Stimulated activated naive B cell treated with anti-CD40 and anti-IgM and Interleukin-4, amounts not matched to agents 10 μg/mL and 1 μg/mL and 100 μg/mL, for 72 hours (primary cell): ENCODE results near the gene ANKZF1.

Experiments used
- ATAC-seq, 2 donors: fragments of 150-1000 bp; cut with Tn5 transposase; replicated peaks; 2 replicates each; pipeline ENCODE4 v1.10.0; 2021; ENCODE audit warnings: moderate library complexity in 1 of 2
- DNase-seq: peaks from one replicate; pipeline ENCODE4 v3.0.0; 2021
- H3K27ac Mint-ChIP-seq: one replicate; pipeline ENCODE4 v1.8.0; 2022; ENCODE audit warnings: mild to moderate bottlenecking, mixed read lengths
- H3K27me3 Mint-ChIP-seq, 2 donors: one replicate each; pipeline ENCODE4 v1.8.0; 2022; ENCODE audit warnings: mixed read lengths in 2 of 2
- H3K36me3 Mint-ChIP-seq, 2 donors: one replicate each; pipeline ENCODE4 v1.8.0; 2022; ENCODE audit warnings: mixed read lengths in 2 of 2, mild to moderate bottlenecking in 1 of 2
- H3K4me1 Mint-ChIP-seq, 2 donors: one replicate each; pipeline ENCODE4 v1.8.0; 2022; ENCODE audit warnings: mixed read lengths in 2 of 2, mild to moderate bottlenecking in 1 of 2
- H3K4me3 Mint-ChIP-seq, 2 donors: one replicate each; pipeline ENCODE4 v1.8.0; 2022; ENCODE audit warnings: mild to moderate bottlenecking in 2 of 2, mixed read lengths in 2 of 2, moderate library complexity in 1 of 2
- H3K9me3 Mint-ChIP-seq, 2 donors: one replicate each; pipeline ENCODE4 v1.8.0; 2022; ENCODE audit warnings: mixed read lengths in 2 of 2, mild to moderate bottlenecking in 1 of 2

ANKZF1 gene

DNA sequence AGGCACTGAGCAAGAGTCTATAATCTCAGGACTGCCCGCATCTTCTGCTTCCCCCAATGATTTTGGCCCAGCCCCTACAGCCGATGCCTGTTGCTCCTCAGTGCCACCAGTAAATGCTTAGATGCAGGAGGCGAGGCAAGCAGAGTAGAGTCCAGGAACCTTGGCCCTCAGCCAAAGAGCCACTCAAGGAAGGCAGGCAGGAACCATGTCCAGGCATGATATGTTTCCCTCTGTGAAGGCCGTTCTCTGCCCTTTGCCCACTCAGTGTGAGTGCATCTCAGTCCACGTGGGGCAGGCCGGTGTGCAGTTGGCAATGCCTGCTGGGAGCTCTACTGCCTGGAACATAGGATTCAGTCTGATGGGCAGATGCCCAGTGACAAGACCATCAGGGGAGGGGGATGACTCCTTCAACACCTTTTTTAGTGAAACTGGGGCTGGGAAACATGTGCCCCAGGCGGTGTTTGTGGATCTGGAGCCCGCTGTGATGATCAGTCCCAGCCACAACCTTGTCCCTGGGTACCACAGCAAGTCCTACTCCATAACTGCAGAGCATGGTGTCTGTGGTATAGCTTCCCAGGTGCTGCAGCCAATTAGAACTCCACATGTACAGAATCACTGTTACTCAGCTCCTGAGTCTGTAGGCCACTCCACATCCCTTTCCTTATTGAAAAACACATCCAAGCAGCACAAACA is 39.9 kb downstream of the ANKZF1 start:
- H3K4me3 Mint-ChIP-seq: no peak overlapping the region
- H3K4me1 Mint-ChIP-seq: no peaks in the 10 kb centered on the region
- no peak overlapping the region for H3K27ac Mint-ChIP-seq
- H3K36me3 Mint-ChIP-seq: no peaks in the 10 kb centered on the region
- H3K9me3 Mint-ChIP-seq: no peaks in the 10 kb centered on the region
- ATAC-seq (no peak), DNase-seq (no peak)
- H3K27me3 Mint-ChIP-seq: no peaks in the 10 kb centered on the region

DNA sequence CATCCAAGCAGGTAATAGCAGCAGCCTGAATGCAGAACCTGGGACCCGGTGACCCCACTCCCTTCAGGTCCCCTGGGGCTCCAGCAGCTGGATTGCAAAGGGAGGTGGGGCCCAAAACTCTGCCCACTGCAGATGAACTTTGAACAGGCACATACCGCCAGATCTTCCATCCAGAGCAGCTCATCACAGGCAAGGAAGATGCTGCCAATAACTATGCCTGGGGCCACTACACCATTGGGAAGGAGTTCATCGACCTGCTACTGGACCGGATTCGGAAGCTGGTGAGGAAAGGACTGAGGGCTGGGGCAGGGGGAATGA is 40.4 kb downstream of the ANKZF1 start:
- Mint-ChIP-seq H3K27me3 (no peaks in the 10 kb centered on the region), H3K36me3 (no peaks in the 10 kb centered on the region)

DNA sequence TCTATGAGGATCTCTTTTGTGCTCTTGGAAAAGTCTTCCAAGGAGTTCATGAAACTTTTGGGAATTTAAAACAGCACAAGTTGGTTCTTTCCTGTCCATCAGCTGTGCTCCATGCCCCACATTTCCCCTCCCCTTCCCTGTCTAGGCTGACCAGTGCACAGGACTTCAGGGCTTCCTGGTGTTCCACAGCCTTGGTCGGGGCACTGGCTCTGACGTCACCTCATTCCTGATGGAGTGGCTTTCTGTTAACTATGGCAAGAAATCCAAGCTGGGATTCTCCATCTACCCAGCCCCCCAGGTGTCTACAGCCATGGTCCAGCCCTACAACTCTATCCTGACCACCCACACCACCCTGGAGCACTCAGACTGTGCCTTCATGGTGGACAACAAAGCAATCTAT is 41.4 kb downstream of the ANKZF1 start:
- Mint-ChIP-seq H3K9me3 (no peaks in the 10 kb centered on the region), H3K4me1 (no peaks in the 10 kb centered on the region), H3K36me3 (no peaks in the 10 kb centered on the region), H3K27ac (no peak overlapping the region), H3K27me3 (no peaks in the 10 kb centered on the region), H3K4me3 (no peak overlapping the region)
- ATAC-seq (no peak), DNase-seq (no peak)

More for the DNA sequence above, 40.4 kb downstream of the ANKZF1 start:
- no peak overlapping the region for H3K27ac Mint-ChIP-seq
- H3K4me1 Mint-ChIP-seq: no peaks in the 10 kb centered on the region
- no peak for ATAC-seq
- H3K9me3 Mint-ChIP-seq: no peaks in the 10 kb centered on the region
- no peak for DNase-seq
- H3K4me3 Mint-ChIP-seq: no peak overlapping the region

DNA sequence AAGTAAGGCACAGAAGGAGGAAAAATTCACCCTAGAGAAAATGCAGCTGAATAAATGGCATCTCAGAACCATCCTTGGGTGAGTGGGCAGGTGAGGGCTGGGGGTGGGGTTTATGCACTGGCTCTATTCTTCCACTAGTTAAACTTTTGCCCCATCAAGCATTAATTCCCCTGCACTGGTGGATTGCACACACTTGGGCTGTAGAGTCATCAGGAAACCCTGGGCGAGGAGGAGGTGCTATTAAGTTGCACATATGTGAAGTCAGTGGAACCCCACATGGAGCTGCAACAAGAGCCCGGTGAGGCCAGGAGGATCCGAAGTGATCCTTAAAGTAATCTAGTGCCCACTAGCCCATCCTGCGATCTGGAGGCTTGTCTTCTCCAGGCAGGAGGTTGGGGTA is 42.8 kb downstream of the ANKZF1 start:
- no peaks in the 10 kb centered on the region for H3K36me3 Mint-ChIP-seq

DNA sequence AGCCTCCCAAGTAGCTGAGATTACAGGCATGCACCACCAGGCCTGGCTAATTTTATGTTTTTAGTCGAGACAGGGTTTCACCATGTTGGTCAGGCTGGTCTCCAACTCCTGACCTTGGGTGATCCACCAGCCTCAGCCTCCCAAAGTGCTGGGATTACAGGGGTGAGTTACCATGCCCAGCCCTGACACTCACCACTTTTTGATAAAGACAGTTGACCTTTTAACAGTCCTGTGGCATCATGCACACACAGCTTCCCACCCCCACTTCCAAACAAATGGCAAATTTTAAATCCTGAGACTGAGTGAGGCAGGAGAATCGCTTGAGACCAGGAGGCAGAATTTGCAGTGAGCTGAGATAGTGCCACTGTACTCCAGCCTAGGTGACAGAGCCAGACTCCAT is 43.4 kb downstream of the ANKZF1 start:
- peaks cover 6 to 12% of the 10 kb centered on the region in 2 donors for H3K4me1 Mint-ChIP-seq
- H3K9me3 Mint-ChIP-seq: no peaks in the 10 kb centered on the region
- no peak overlapping the region for H3K27ac Mint-ChIP-seq
- H3K27me3 Mint-ChIP-seq: no peaks in the 10 kb centered on the region
- DNase-seq: no peak
- no peak overlapping the region for H3K4me3 Mint-ChIP-seq
- no peaks in the 10 kb centered on the region for H3K36me3 Mint-ChIP-seq
- no peak for ATAC-seq

More for the DNA sequence above, 42.8 kb downstream of the ANKZF1 start:
- Mint-ChIP-seq H3K27me3 (no peaks in the 10 kb centered on the region), H3K9me3 (no peaks in the 10 kb centered on the region), H3K4me3 (no peak overlapping the region), H3K4me1 (peaks cover 1 to 5% of the 10 kb centered on the region in 2 donors), H3K27ac (no peak overlapping the region)
- ATAC-seq: no peak
- no peak for DNase-seq

DNA sequence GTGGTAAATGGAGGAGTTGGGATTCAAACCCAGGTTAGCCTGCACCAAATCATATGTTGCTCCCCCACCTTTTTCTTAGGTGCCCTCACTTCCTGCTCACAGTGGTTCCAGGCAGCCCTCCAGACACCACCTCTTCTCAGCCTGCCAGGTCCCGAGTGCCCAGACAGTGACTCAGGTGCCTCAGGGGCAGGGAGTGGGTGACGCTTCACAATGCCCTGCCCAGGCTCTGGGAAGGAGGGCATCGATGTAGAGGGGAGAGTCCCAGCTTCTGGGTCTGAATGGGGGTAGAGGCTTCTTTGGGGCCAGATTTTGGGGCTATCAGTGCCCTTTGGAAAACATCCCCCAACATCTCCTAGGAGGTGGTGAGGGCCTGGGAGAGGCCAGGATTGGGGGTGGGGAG is 44.3 kb downstream of the ANKZF1 start:
- Mint-ChIP-seq H3K27ac (no peak overlapping the region), H3K4me1 (peaks cover 16 to 21% of the 10 kb centered on the region in 2 donors), H3K36me3 (no peaks in the 10 kb centered on the region), H3K4me3 (no peak overlapping the region), H3K27me3 (no peaks in the 10 kb centered on the region), H3K9me3 (no peaks in the 10 kb centered on the region)
- no peak for DNase-seq
- ATAC-seq: no peak

DNA sequence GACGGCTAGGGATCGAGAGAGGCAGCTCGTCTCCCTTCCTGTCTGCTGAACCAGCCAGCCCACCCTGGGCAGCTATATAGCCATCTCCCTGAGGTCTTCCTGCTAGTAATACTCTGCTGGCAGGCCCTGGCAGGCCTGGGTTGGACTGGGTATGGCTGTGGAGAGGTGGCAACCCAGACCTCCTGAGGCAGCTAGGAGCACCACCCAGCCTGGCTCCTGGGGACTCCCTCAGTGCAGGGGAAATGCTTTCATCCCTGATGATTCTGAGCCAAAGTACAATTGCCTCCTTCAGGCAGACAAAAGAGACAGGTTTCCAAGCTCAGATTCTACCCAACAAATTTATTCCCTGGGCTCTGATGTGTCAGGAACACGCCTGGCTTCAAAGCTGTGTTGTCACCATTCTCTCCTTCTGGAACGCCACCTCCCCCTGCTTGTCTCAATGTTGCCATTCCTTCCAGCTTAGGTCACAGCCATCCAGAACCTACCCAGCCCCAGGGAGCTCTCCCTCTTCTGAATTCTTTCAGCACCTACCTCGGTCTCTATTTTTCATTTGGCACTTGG is 44.8 kb downstream of the ANKZF1 start:
- no peaks in the 10 kb centered on the region for H3K9me3 Mint-ChIP-seq
- H3K27me3 Mint-ChIP-seq: no peaks in the 10 kb centered on the region
- ATAC-seq (no peak), DNase-seq (no peak)
- H3K27ac Mint-ChIP-seq: no peak overlapping the region
- no peak overlapping the region for H3K4me3 Mint-ChIP-seq
- H3K4me1 Mint-ChIP-seq: peaks cover 16 to 22% of the 10 kb centered on the region in 2 donors
- no peaks in the 10 kb centered on the region for H3K36me3 Mint-ChIP-seq

DNA sequence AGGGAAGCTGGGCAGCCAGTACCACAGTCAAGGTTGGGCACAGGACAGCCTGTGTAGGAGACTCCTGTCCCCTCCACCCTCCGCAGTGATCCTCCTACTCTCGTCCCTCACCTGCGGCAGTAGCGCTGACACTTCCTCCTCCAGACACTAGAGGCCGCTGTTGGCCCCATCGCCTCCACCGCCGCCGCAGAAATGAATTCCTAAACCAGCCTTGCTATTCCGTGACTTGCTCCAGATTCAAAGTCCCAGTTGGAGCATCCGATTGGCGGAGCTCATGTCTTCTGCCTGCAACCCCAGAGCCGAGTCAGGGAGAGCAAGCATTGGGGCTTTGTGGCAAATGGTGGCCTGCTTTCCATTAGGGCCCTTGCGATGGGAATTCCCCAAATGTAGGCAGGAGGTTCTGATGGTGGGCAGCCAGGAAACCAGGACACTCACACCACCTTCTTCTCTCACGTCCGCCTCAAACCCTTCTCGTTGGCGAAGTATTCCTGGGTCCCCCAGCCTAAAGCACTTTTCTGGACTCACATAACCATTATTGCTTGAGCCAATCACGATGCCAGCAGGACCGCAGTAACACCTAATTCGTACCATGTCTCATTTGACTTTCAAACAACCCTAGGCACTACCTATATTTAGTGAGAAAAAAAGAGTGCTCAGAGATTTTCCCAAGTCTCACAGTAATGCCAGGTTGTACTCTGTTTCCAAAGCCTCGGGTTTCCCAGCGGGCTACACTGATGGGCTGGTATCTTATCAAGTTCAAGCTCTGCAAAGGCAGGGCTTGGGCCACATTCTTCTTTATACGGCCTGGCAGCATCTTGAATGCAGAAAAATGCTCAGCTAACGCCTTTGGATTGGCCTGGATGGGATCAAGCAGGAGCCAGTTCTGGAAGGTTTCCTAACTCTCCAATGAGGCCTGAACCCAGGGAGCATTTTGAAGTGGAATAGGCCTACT is 48.4 kb downstream of the ANKZF1 start:
- peak; percentile 17 to 22 for ATAC-seq

DNA sequence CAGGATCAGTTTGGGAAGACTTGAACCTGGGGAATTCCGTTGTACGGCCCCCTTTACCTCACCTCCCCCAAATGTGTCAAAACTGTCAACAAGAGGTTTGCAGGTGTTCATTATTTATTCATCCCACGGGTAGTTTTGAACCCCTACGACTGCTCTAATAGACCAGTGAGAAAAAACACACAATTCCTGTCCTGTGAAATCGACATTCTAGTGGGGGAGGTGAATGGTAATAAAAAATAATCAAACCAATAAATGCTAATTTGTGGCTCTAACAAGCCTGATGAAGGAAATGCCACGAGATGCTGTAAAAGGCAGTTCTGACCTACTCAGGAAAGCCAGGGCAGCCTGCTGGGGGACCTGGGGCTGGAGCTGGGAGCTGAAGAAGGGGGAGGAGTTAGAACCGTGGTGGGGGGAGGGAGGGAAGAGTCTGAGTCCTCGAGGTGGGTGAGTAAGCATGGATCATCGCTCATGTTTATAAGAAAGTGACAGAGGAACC is 49.1 kb downstream of the ANKZF1 start:
- Mint-ChIP-seq H3K36me3 (peaks cover 24 to 33% of the 10 kb centered on the region in 2 donors), H3K4me1 (peaks cover 41 to 56% of the 10 kb centered on the region in 2 donors), H3K9me3 (no peaks in the 10 kb centered on the region), H3K4me3 (peak overlapping the region; percentile 91 to 98), H3K27me3 (no peaks in the 10 kb centered on the region), H3K27ac (peak overlapping the region; percentile 98)
- DNase-seq (peak; percentile 18), ATAC-seq (peak; percentile 7 to 10)

More for the DNA sequence above, 48.4 kb downstream of the ANKZF1 start:
- H3K9me3 Mint-ChIP-seq: no peaks in the 10 kb centered on the region
- peaks cover 37 to 51% of the 10 kb centered on the region in 2 donors for H3K4me1 Mint-ChIP-seq
- peak; percentile 70 for DNase-seq
- peaks cover 18 to 27% of the 10 kb centered on the region in 2 donors for H3K36me3 Mint-ChIP-seq
- H3K4me3 Mint-ChIP-seq: peak overlapping the region; percentile 91 to 98
- H3K27ac Mint-ChIP-seq: peak overlapping the region; percentile 98
- no peaks in the 10 kb centered on the region for H3K27me3 Mint-ChIP-seq

DNA sequence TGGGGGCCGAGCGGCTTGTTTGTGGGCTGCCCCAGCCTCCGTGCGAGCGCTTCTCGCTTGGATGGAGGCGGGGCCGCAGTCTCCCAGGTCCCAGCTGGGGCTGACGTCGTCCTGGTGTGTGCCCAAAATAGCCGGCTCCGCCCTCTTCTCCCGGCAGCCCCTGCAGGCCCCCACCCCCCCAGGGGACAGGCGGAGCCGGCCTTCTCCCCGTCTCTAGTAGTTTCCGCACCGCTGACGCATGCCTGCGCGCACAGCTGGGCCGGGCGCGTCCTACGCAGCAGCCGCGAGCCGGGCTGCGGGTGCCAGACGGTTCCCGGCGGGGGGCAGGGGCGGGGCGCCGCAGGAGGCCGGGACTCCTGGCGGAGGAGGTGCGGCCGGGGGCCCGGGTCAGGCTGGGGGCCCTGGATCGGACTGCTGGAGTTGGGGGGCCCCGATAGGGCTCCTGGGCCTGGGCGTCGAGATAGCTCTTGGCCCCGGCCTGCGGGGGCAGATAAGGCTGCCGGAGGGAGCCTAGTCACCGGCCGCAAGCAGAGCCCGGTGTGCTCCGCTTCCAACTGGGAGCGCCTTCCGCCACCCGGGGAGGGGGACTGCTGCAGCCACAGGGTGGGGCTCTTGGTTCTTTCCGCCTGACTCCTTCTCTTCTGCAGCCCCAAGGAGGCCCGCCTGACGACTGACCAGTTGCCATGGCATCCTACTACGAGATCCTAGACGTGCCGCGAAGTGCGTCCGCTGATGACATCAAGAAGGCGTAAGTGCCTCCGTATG is 49.7 kb downstream of the ANKZF1 start, which contains the start of gene DNAJB2:
DNAJB2 (plus strand) TSS at position 216 of the 765 bp plus-strand sequence; CDS start at position 684, 468 bp downstream.
- peaks cover 41 to 56% of the 10 kb centered on the region in 2 donors for H3K4me1 Mint-ChIP-seq
- ATAC-seq (peak; percentile 84 to 88), DNase-seq (peak; percentile 99)
- H3K36me3 Mint-ChIP-seq: peaks cover 27 to 40% of the 10 kb centered on the region in 2 donors
- no peaks in the 10 kb centered on the region for H3K9me3 Mint-ChIP-seq
- H3K27me3 Mint-ChIP-seq: no peaks in the 10 kb centered on the region
- peak within 1 kb of the TSS; percentile 98 for H3K27ac Mint-ChIP-seq
- peak within 1 kb of the TSS; percentile 91 to 98 for H3K4me3 Mint-ChIP-seq

DNA sequence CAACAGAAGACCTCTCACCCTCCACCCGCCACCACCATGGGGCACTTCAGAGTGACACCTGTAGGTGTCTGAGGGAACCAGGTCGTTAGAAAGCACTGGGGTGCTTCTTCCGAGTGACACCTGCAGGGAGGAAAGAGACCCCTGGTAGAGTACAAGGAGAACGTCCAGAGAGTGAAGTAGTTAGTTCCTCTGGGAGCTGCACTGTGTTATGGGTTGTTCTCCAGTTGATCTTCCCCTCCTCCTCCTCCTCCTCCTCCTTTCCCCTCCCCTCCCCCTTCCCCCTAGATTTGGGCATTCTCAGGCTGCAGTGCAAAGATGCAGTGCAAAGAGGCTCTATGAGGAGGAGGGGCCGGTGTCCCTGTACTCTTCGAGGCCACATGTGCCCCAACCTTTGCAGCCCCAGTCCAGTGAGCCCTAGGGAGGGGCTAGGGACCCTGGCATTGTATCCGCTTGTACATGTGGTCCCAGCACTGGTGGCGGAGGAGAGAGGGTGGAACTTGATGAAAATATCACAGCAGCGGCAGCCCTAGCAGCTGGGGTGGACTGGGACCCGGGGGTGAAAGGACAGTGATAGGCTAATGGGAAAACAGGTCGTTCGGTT is 50.4 kb downstream of the ANKZF1 start:
- H3K4me1 Mint-ChIP-seq: peaks cover 41 to 57% of the 10 kb centered on the region in 2 donors
- H3K4me3 Mint-ChIP-seq: peak overlapping the region; percentile 91 to 98
- peak overlapping the region; percentile 98 for H3K27ac Mint-ChIP-seq
- ATAC-seq: no peak
- peaks cover 27 to 40% of the 10 kb centered on the region in 2 donors for H3K36me3 Mint-ChIP-seq
- H3K27me3 Mint-ChIP-seq: no peaks in the 10 kb centered on the region
- no peak for DNase-seq
- H3K9me3 Mint-ChIP-seq: no peaks in the 10 kb centered on the region

DNA sequence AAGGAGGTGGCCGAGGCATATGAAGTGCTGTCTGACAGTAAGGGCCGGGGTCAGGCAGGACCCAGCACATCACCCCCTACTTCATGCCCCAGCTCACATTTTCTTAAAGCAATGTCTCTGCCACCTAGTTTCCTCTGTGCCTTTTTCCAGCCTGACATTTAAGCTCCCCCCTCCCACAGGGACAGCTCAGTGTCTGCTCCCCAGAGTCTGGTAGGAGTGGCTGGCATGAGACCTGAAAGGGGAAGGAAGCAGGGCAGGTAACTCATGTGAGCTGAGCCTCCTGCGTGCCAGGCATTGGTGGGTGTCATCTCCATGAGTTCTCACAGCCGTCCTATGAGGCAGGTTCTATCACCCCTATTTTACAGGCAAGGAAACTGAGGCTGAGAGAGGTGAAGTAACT is 51.0 kb downstream of the ANKZF1 start:
- Mint-ChIP-seq H3K27me3 (no peaks in the 10 kb centered on the region), H3K36me3 (peaks cover 27 to 44% of the 10 kb centered on the region in 2 donors), H3K27ac (peak overlapping the region; percentile 98), H3K9me3 (no peaks in the 10 kb centered on the region), H3K4me3 (peak overlapping the region; percentile 91 to 98), H3K4me1 (peaks cover 41 to 63% of the 10 kb centered on the region in 2 donors)
- DNase-seq (peak; percentile 16), ATAC-seq (no peak)

DNA sequence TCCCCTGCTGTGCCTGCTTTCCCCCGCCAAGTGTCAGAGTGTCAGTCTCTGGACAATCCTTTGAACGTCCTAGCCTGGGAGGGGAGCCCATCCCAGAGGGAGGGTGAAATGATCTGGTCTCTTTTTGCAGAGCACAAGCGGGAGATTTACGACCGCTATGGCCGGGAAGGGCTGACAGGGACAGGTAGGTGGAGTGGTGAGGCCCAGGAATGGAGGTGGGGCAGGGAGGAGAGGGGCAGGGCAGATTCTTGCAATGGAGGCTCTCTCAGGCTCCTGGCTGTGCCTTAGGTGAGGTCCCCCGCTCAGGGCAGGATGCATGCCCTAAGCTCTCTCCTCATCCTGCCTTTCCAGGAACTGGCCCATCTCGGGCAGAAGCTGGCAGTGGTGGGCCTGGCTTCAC is 52.0 kb downstream of the ANKZF1 start:
- Mint-ChIP-seq H3K27me3 (no peaks in the 10 kb centered on the region), H3K4me3 (no peak overlapping the region), H3K9me3 (no peaks in the 10 kb centered on the region), H3K27ac (no peak overlapping the region), H3K4me1 (peaks cover 45 to 70% of the 10 kb centered on the region in 2 donors), H3K36me3 (peaks cover 32 to 50% of the 10 kb centered on the region in 2 donors)
- ATAC-seq (no peak), DNase-seq (no peak)
